ENCODE measurements around the gene PHF20.
A peak's percentile ranks its signal among the peaks of the same experiment; 100 is the strongest.
"Not testable (repeated sequence)": the region's sequence is repeated elsewhere in the genome, so short reads cannot be mapped to it uniquely, and the experiment has no call there.

PHF20 gene

GRCh38 chr20:35776513-35777101 lies 4.8 kb downstream of the PHF20 start:
- peak in 3 of 4 experiments; percentile 9 to 40 (median 23) for DNase-seq

GRCh38 chr20:35783811-35784210 lies 12.0 kb downstream of the PHF20 start:
- not testable (repeated sequence) for DNase-seq

GRCh38 chr20:35785541-35785940 lies 13.7 kb downstream of the PHF20 start:
- not testable (repeated sequence) for DNase-seq

GRCh38 chr20:35788796-35789195 lies 17.0 kb downstream of the PHF20 start:
- DNase-seq = no peak

GRCh38 chr20:35791097-35791496 lies 19.3 kb downstream of the PHF20 start:
- no peak for DNase-seq

GRCh38 chr20:35791821-35792220 lies 20.0 kb downstream of the PHF20 start:
- peak; percentile 68 to 90 (median 79) for DNase-seq

- no peak for DNase-seq
Observed at GRCh38 chr20:35792740-35793139, 20.9 kb downstream of the PHF20 start.

GRCh38 chr20:35796571-35796970 lies 24.8 kb downstream of the PHF20 start:
- DNase-seq = peak; percentile 16 to 70 (median 43)

- no peak for DNase-seq
Observed at GRCh38 chr20:35801865-35802264, 30.1 kb downstream of the PHF20 start.

GRCh38 chr20:35806075-35806474 lies 34.3 kb downstream of the PHF20 start:
- no peak for DNase-seq

GRCh38 chr20:35807877-35808276 lies 36.1 kb downstream of the PHF20 start:
- no peak for DNase-seq

GRCh38 chr20:35820715-35821114 lies 48.9 kb downstream of the PHF20 start:
- DNase-seq = no peak

GRCh38 chr20:35821807-35822242 lies 50.0 kb downstream of the PHF20 start:
- DNase-seq = no peak

GRCh38 chr20:35823147-35823546 lies 51.3 kb downstream of the PHF20 start:
- no peak for DNase-seq

- DNase-seq = no peak
Observed at GRCh38 chr20:35823937-35824336, 52.1 kb downstream of the PHF20 start.

- peak in 2 of 4 experiments; percentile 4 to 28 for DNase-seq
Observed at GRCh38 chr20:35826397-35826998, 54.7 kb downstream of the PHF20 start.

GRCh38 chr20:35828434-35828833 lies 56.6 kb downstream of the PHF20 start:
- DNase-seq = no peak

- no peak for DNase-seq
Observed at GRCh38 chr20:35828916-35829315, 57.1 kb downstream of the PHF20 start.

- DNase-seq = no peak
Observed at GRCh38 chr20:35830264-35830663, 58.4 kb downstream of the PHF20 start.

GRCh38 chr20:35831029-35831428 lies 59.2 kb downstream of the PHF20 start:
- no peak for DNase-seq

GRCh38 chr20:35831971-35832370 lies 60.2 kb downstream of the PHF20 start:
- DNase-seq = no peak

GRCh38 chr20:35833241-35833640 lies 61.4 kb downstream of the PHF20 start:
- DNase-seq = no peak

GRCh38 chr20:35837577-35838195 lies 65.9 kb downstream of the PHF20 start:
- DNase-seq = no peak

- peak in 1 of 4 experiments; percentile 4 for DNase-seq
Observed at GRCh38 chr20:35838205-35838604, 66.4 kb downstream of the PHF20 start.
